Mucosa of descending colon (tissue), 3 donors: ENCODE measurements around the gene ZNF626. TPM values are rescaled to one million over a fixed set of nuclear protein-coding genes. Genes with fewer than 3 reads are reported as not detected.
"Not testable (repeated sequence)": the region's sequence is repeated elsewhere in the genome, so short reads cannot be mapped to it uniquely, and the experiment has no call there.

Experiments used
- ATAC-seq: fragments of 200-7000 bp; cut with Tn5 transposase; one replicate; pipeline ENCODE4 v1.9.1; 2020; ENCODE audit warnings: mild to moderate bottlenecking, moderate library complexity
- DNase-seq, 3 donors: peaks; one replicate each; pipeline ENCODE4 v3.0.0-alpha.2; 2020
- H3K36me3 ChIP-seq: fragments of 200-600 bp; one replicate; pipeline ENCODE4 v1.8.0; 2021; ENCODE audit warnings: low read depth, mild to moderate bottlenecking
- H3K4me1 ChIP-seq: fragments of 200-600 bp; one replicate; pipeline ENCODE4 v1.8.0; 2021; ENCODE audit warnings: low read depth, mild to moderate bottlenecking
- H3K4me3 ChIP-seq: fragments of 200-600 bp; one replicate; pipeline ENCODE4 v1.8.0; 2021; ENCODE audit warnings: mild to moderate bottlenecking
- H3K9me3 ChIP-seq: fragments of 200-600 bp; one replicate; pipeline ENCODE4 v1.8.0; 2021; ENCODE audit warnings: mild to moderate bottlenecking
- intact Hi-C, 2 donors: fragments of 100-400 bp; cut with DNase I in 1 of 2; cut with micrococcal nuclease in 1 of 2; formaldehyde crosslinking; loops; one replicate each; pipeline versions ENCODE4 v1.11.0 to v1.11.1; 2022; cut with DNase I, micrococcal nuclease
- total RNA-seq, 3 donors: library from RNA; stranded (reverse); fragmentation: NEBNext Ultra II Directional in 2 of 3; extraction: Animal tissue kit (Norgen Biotek cat#: 25700) in 2 of 3; gene quantifications; one replicate each; pipeline versions ENCODE4 v1.2.1 to v1.2.4, GENCODE V29; 2021 to 2023
- TF ChIP-seq, protein P1 (sequence below): fragments of 200-600 bp; IDR thresholded peaks from one replicate; pipeline ENCODE4 v1.8.0; 2022; ENCODE audit warnings: antibody characterized with exemption, mild to moderate bottlenecking
- donor health status: DM: no; HTN: no; CAD: no; lungs with moderate emphysema.
- donor health status: DM: no; HTN: no; CAD: no.
- donor health status: DM: no; HTN: yes; CAD: no.

The ZNF626 gene
- total RNA-seq, 3 donors from 2014 or later, result 1.3 to 12.2 (median 4.4) TPM

DNA sequence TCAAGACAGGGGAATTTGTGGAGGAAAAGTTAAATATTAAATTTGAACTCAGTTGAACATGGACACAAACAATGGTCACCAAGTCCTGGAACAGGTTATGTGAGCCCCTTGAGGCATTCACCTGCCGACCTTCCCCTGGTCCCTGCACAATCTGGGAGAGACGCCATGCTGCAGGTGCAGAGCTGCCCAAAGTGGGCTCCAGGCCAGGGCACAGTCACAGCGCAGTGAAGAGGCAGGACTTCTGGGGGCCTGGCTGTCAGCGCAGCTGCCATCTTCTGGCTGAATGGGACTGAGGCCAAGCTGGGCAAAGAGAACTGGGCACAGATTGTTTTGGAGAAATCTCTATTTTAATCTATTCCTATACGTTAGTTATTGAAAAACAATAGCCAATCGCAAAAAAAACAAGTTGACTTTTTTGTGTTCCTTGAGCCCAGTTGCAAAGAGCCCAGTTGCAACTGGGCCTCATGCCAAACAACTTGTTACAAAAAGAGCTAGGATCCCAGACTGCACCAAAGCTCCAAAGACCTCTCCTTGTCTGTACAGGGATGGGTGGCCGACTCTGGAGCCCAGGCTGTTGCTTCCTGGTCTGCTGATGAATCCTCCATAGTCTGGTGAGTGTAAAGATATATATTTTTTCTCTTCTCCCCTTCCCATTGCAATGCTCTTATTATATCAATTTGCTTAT, 1.2 kb upstream of the ZNF626 start:
- intact Hi-C loops, result no loop called here
- Histone ChIP-seq H3K36me3 (no peaks in the 10 kb centered on the region), H3K9me3 (peaks cover 32% of the 10 kb centered on the region), H3K4me3 (no peak overlapping the region), H3K4me1 (no peaks in the 10 kb centered on the region)
- DNase-seq (no peak), ATAC-seq (no peak)
- TF ChIP-seq, protein P1, sequence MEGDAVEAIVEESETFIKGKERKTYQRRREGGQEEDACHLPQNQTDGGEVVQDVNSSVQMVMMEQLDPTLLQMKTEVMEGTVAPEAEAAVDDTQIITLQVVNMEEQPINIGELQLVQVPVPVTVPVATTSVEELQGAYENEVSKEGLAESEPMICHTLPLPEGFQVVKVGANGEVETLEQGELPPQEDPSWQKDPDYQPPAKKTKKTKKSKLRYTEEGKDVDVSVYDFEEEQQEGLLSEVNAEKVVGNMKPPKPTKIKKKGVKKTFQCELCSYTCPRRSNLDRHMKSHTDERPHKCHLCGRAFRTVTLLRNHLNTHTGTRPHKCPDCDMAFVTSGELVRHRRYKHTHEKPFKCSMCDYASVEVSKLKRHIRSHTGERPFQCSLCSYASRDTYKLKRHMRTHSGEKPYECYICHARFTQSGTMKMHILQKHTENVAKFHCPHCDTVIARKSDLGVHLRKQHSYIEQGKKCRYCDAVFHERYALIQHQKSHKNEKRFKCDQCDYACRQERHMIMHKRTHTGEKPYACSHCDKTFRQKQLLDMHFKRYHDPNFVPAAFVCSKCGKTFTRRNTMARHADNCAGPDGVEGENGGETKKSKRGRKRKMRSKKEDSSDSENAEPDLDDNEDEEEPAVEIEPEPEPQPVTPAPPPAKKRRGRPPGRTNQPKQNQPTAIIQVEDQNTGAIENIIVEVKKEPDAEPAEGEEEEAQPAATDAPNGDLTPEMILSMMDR, result no peak

DNA sequence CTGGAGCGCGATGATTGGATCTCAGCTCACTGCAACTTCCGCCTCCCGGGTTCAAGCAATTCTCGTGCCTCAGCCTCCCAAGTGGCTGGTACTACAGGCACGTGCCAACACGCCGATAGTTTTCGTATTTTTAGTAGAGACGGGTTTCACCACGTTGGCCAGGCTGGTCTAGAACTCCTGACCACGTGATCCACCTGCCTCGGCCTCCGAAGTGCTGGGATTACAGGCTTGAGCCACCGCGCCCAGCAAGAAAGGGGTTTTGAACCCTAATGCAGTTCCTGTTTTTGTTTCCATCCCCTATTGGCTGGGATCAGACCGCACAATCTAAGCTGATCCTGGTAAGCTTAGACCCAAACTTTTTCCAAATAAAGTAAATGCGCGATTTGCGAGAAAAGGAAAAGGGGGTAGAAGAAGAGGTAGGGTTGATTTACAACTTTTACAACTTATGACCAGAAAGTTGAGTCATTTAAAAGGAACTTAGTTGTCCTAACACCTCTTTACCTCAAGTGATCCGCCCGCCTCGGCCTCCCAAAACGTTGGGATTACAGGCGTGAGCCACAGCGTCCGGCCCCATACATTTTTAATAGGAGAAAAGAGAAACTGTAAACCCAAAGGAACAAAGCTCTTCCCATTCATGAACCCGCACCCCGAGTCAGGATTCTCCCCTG, 764 bp downstream of the ZNF626 start:
- TF ChIP-seq, protein P1, result no peak
- ATAC-seq (no peak), DNase-seq (no peak)
- peaks cover 43% of the 10 kb centered on the region for H3K9me3 ChIP-seq
- peak overlapping the region; percentile 25 for H3K4me3 ChIP-seq
- intact Hi-C loops, result no loop called here
- no peaks in the 10 kb centered on the region for H3K4me1 ChIP-seq
- no peaks in the 10 kb centered on the region for H3K36me3 ChIP-seq

DNA sequence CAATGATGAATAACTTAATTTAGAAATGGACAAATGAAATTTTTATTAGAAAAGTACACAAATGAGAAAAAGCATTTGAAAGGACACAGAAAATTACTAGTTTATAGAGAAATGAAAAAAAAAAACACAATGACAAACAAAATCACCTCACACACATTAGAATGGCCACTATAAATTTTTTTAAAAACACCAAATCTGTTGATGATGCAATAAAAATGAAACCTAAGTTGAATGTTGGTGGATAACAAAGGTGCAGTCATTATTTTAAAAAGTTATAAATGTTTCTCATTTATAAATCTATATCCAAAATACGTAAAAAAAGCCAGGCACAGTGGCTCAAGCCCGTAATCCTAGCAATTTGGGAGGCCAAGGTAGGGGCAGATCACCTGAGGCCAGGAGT, 20.8 kb downstream of the ZNF626 start:
- TF ChIP-seq, protein P1, result no peak
- intact Hi-C loops, result no loop called here
- peaks cover 78% of the 10 kb centered on the region for H3K9me3 ChIP-seq

DNA sequence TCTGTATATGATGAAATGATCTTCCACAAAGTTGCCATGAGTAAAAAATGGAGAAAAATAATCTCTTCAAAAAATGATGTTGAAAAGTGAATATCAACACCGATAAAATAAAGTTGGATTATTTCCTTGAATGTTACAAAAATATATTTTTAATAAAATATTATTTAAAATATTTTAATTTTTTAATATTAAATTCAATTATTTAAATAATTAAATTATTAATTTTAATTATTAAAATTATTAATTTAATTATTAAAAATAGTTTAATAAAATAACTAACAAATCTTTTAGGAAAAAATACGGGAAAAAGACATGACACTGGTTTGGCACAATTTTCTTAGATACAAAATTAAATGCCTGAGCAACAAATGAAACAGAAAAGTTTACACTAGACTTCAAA, 21.3 kb downstream of the ZNF626 start:
- intact Hi-C loops, result no loop called here
- no peak for ATAC-seq
- Histone ChIP-seq H3K9me3 (peaks cover 78% of the 10 kb centered on the region), H3K4me3 (no peak overlapping the region), H3K4me1 (no peaks in the 10 kb centered on the region), H3K36me3 (no peaks in the 10 kb centered on the region)
- TF ChIP-seq, protein P1, result no peak
- DNase-seq, result no peak

More for the DNA sequence above, 20.8 kb downstream of the ZNF626 start:
- no peaks in the 10 kb centered on the region for H3K36me3 ChIP-seq
- no peak for ATAC-seq
- DNase-seq, result no peak
- no peaks in the 10 kb centered on the region for H3K4me1 ChIP-seq
- H3K4me3 ChIP-seq, result no peak overlapping the region

DNA sequence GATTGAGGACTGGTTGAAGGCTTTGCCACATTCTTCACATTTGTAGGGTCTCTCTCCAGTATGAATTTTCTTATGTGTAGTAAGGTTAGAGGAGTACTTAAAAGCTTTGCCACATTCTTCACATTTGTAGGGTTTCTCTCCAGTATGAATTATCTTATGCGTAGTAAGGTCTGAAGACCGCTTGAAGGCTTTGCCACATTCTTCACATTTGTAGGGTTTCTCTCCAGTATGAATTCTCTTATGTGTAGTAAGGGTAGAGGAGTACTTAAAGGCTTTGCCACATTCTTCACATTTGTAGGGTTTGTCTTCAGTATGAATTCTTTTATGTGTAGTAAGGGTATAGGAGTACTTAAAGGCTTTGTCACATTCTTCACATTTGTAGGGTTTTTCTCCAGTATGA, 36.8 kb downstream of the ZNF626 start:
- H3K4me1 ChIP-seq, ATAC-seq, DNase-seq, H3K36me3 ChIP-seq, H3K4me3 ChIP-seq: not testable (repeated sequence)
- H3K9me3 ChIP-seq, result peaks cover 96% of the 10 kb centered on the region
- intact Hi-C loops, result loop anchor here in 1 of 2 donors (5.0 kb wide), 1 partner anchor 78 kb away; no protein-coding TSS in a partner anchor

DNA sequence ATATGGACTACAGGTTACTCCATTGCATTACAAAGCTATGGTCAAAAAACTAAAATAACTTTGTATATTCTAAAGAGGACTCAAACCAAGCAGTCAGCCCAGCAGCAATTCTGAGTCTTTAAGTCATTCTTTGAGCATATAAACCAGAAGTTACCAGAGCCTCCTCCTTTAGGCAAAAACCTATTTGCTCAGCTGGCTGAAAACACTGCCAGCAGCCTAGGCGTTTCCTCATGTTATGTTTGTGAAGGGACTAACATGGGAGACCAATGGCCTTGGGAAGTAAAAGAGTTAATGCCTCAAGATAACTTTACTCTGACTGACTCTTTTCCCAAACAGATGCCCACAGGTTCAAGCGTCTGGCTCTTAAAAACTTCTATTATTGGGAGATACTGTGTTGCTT, 45.3 kb downstream of the ZNF626 start:
- H3K4me3 ChIP-seq, result no peak overlapping the region
- no peak for ATAC-seq
- DNase-seq, result no peak
- TF ChIP-seq, protein P1, result no peak
- H3K9me3 ChIP-seq, result peaks cover 65% of the 10 kb centered on the region
- no peaks in the 10 kb centered on the region for H3K4me1 ChIP-seq
- no peaks in the 10 kb centered on the region for H3K36me3 ChIP-seq
- intact Hi-C loops, result no loop called here

DNA sequence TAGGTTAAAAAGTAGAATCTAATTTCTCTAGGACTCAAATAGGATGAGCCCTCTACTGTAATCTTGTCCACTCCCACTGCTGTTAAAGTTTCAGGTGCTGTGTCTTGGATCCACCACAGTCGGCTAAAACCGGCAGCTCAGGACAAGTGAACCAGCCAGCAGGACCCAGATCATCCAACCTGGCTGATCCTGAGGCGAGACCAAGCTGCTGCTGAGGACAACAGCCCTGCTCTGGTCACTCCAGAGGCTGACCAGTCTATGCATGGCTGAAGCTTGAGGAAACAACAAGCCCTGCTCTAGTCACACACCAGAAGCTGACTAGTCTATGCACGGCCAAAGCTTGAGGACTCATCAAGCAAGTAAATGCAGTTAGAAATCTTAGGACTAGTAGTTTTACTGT, 46.4 kb downstream of the ZNF626 start:
- DNase-seq, ATAC-seq, H3K36me3 ChIP-seq, H3K4me1 ChIP-seq, H3K4me3 ChIP-seq, intact Hi-C loops: not testable (repeated sequence)
- H3K9me3 ChIP-seq, result peaks cover 61% of the 10 kb centered on the region
